GM23338 (cell line): Measurements from ENCODE around the gene DPH6.

Source experiments
- ZNF331 ChIP-seq: fragments of 250-450 bp; sonication (Bioruptor Pico); IDR thresholded peaks from 2 replicates; pipeline ENCODE4 v1.5.0; 2020; ENCODE audit warnings: low read depth, mild to moderate bottlenecking, moderate library complexity
- TF ChIP-seq, protein P1 (sequence below), 2 experiments: fragments of 200-600 bp in 1 of 2; sonication (generic) in 1 of 2; conservative IDR thresholded peaks; 2 replicates each; pipeline versions ENCODE4 v1.5.1 to v1.6.1; 2016 to 2017; ENCODE audit warnings: antibody characterized with exemption in 2 of 2, low read depth in 2 of 2, mild to moderate bottlenecking in 2 of 2, moderate library complexity in 1 of 2
- TF ChIP-seq, protein P2 (sequence below): IDR thresholded peaks from one replicate; pipeline ENCODE4 v1.6.1; 2018; ENCODE audit warnings: antibody characterized with exemption; ENCODE audit not compliant: unreplicated experiment

DNA sequence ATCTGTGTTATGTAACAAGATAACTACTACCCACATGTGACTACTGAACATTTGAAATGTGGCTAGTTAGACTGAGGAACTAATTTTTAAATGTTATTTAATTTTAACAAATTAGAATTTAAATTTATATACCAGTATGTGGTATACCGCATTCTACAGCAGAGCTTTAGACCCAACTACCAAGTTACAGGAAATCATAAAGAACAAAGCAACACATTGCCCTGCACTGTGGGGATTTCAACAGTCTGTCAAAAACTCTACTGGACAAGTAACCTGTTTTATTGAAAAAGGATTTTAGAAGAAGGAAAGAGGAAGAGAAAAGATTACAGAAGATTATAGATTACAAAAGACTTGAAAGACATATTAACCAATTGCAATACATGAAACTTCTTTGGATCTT is 64.9 kb downstream of the DPH6 start:
- no peak for TF ChIP-seq ZNF331 (CRISPR knock-in tag)
- TF ChIP-seq, protein P1, sequence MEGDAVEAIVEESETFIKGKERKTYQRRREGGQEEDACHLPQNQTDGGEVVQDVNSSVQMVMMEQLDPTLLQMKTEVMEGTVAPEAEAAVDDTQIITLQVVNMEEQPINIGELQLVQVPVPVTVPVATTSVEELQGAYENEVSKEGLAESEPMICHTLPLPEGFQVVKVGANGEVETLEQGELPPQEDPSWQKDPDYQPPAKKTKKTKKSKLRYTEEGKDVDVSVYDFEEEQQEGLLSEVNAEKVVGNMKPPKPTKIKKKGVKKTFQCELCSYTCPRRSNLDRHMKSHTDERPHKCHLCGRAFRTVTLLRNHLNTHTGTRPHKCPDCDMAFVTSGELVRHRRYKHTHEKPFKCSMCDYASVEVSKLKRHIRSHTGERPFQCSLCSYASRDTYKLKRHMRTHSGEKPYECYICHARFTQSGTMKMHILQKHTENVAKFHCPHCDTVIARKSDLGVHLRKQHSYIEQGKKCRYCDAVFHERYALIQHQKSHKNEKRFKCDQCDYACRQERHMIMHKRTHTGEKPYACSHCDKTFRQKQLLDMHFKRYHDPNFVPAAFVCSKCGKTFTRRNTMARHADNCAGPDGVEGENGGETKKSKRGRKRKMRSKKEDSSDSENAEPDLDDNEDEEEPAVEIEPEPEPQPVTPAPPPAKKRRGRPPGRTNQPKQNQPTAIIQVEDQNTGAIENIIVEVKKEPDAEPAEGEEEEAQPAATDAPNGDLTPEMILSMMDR (conservative IDR thresholded peaks at IDR 0.05; ENCODE audit: low read depth in 2 of 2) = no peak
- TF ChIP-seq, protein P2, sequence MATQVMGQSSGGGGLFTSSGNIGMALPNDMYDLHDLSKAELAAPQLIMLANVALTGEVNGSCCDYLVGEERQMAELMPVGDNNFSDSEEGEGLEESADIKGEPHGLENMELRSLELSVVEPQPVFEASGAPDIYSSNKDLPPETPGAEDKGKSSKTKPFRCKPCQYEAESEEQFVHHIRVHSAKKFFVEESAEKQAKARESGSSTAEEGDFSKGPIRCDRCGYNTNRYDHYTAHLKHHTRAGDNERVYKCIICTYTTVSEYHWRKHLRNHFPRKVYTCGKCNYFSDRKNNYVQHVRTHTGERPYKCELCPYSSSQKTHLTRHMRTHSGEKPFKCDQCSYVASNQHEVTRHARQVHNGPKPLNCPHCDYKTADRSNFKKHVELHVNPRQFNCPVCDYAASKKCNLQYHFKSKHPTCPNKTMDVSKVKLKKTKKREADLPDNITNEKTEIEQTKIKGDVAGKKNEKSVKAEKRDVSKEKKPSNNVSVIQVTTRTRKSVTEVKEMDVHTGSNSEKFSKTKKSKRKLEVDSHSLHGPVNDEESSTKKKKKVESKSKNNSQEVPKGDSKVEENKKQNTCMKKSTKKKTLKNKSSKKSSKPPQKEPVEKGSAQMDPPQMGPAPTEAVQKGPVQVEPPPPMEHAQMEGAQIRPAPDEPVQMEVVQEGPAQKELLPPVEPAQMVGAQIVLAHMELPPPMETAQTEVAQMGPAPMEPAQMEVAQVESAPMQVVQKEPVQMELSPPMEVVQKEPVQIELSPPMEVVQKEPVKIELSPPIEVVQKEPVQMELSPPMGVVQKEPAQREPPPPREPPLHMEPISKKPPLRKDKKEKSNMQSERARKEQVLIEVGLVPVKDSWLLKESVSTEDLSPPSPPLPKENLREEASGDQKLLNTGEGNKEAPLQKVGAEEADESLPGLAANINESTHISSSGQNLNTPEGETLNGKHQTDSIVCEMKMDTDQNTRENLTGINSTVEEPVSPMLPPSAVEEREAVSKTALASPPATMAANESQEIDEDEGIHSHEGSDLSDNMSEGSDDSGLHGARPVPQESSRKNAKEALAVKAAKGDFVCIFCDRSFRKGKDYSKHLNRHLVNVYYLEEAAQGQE = no peak
